Erythroblast (primary cell): Measurements from ENCODE around the gene PPP4R1.

ENCODE experiments used
- GATA1 ChIP-seq: IDR thresholded peaks from 2 replicates; pipeline ENCODE4 v1.6.1; 2011; ENCODE audit warnings: low read depth, mild to moderate bottlenecking, control low read depth, low read length, moderate library complexity
- POLR2A ChIP-seq: IDR thresholded peaks from 2 replicates; pipeline ENCODE4 v1.6.1; 2011; ENCODE audit warnings: mild to moderate bottlenecking, low read length

GRCh38 chr18:9517869-9518268 lies 96.5 kb downstream of the PPP4R1 start:
- TF ChIP-seq POLR2A (no peak), GATA1 (no peak)
